ENCODE measurements around the gene DUOXA1. TPM values are rescaled to one million over a fixed set of nuclear protein-coding genes. Genes with fewer than 3 reads are reported as not detected.

DUOXA1 gene, protein sequence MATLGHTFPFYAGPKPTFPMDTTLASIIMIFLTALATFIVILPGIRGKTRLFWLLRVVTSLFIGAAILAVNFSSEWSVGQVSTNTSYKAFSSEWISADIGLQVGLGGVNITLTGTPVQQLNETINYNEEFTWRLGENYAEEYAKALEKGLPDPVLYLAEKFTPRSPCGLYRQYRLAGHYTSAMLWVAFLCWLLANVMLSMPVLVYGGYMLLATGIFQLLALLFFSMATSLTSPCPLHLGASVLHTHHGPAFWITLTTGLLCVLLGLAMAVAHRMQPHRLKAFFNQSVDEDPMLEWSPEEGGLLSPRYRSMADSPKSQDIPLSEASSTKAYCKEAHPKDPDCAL
- total RNA-seq (2012; rRNA removed), result not detected in 2 replicates

DNA sequence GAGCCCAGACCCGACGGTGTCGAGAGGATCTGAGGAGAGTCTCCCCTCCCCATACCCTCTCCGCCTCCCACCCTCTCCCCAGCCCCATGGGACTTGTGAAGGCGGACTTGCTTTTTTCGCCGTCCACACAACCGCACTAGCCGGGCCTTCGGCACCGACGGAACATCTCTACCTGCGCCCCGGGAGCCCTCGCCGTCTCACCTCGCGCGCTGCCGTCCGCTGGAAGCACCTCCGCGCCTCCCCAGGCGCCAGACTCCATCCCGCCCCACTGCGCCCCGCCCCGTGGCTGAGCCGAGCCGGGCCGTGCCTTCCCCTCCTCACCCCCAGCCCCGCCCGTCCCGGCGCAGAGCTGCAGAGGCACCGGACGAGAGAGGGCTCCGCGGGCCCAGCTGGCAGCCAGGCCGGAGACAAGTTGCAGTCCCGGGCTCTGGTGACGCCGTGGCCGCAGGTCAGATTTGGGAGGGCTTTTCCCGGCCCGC lies at the start of gene DUOXA1, which contains the start of gene DUOX1:
TSS of gene DUOXA1 (minus strand) at position 229 of the 479 bp plus-strand sequence. CDS start 6,865 bp downstream, outside the sequence.
TSS of gene DUOX1 (plus strand) at position 344 of the 479 bp plus-strand sequence. CDS start 1,973 bp downstream, outside the sequence.
- no peaks in the 10 kb centered on the region for H3K36me3 ChIP-seq (ENCODE audit: insufficient read depth, low read length)
- no peaks in the 10 kb centered on the region for H3K9me3 ChIP-seq (replicated peaks; ENCODE audit: low read length)
- no peak within 1 kb of the TSS for H3K9ac ChIP-seq (ENCODE audit: low read depth, low read length)
- no peak within 1 kb of the TSS for H3K4me3 ChIP-seq (ENCODE audit: low read length)
- no peaks in the 10 kb centered on the region for H3K4me1 ChIP-seq (ENCODE audit: control insufficient read depth, insufficient read depth, low read length)
- peak within 1 kb of the TSS; percentile 17 for H3K4me2 ChIP-seq (ENCODE audit: low read length)
- H3K27me3 ChIP-seq (ENCODE audit: control insufficient read depth, insufficient read depth, low read length), result peaks cover 93% of the 10 kb centered on the region

DNA sequence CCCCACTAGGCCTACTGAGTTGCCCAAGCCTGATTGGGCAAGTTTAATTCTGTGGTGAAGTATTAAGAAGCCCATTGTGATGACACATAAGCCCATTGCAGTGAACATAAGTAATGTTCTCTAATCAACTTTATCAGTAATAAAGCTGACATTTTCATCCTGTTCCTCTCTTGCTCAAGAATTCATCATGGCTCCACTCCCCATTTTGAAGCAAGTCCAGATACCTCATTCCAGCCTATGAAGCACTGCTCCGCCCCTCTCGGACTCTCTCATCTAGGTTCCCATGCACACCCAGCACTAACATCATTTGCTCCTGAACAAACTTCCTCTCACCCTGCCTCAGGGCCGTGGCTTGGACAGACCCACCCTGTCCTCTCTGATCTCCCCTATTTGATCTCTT lies 47.6 kb upstream of the DUOXA1 start:
- Histone ChIP-seq H3K4me2 (ENCODE audit: low read length) (no peak overlapping the region), H3K9ac (ENCODE audit: low read depth, low read length) (no peak overlapping the region), H3K9me3 (replicated peaks; ENCODE audit: low read length) (no peaks in the 10 kb centered on the region)

DNA sequence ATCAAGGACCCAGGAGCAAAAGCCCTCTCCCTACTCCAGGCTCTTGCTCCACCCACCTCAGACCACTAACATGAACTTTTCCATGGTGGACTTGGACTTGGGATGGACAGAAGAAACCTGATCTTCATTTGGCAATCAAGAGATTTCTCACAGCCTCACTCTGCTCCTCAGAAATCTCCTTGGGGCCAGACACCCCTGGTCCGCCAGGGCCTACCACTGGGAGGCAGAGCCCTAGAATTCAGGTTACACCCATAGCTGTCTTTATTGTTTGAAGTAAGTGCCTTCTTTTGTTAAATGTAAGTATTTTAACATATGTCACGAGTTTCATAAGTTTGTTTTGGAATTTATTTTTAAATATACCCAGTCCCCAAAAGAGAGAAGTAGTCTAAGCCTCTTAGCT lies 44.9 kb upstream of the DUOXA1 start:
- Histone ChIP-seq H3K36me3 (ENCODE audit: insufficient read depth, low read length) (no peaks in the 10 kb centered on the region), H3K9me3 (replicated peaks; ENCODE audit: low read length) (no peaks in the 10 kb centered on the region), H3K4me1 (ENCODE audit: control insufficient read depth, insufficient read depth, low read length) (no peaks in the 10 kb centered on the region), H3K27me3 (ENCODE audit: control insufficient read depth, insufficient read depth, low read length) (no peaks in the 10 kb centered on the region), H3K4me2 (ENCODE audit: low read length) (no peak overlapping the region), H3K9ac (ENCODE audit: low read depth, low read length) (no peak overlapping the region), H3K4me3 (ENCODE audit: low read length) (no peak overlapping the region)

More for the DNA sequence above, 47.6 kb upstream of the DUOXA1 start:
- Histone ChIP-seq H3K4me1 (ENCODE audit: control insufficient read depth, insufficient read depth, low read length) (peaks cover 9% of the 10 kb centered on the region), H3K36me3 (ENCODE audit: insufficient read depth, low read length) (no peaks in the 10 kb centered on the region), H3K4me3 (ENCODE audit: low read length) (no peak overlapping the region), H3K27me3 (ENCODE audit: control insufficient read depth, insufficient read depth, low read length) (no peaks in the 10 kb centered on the region)

DNA sequence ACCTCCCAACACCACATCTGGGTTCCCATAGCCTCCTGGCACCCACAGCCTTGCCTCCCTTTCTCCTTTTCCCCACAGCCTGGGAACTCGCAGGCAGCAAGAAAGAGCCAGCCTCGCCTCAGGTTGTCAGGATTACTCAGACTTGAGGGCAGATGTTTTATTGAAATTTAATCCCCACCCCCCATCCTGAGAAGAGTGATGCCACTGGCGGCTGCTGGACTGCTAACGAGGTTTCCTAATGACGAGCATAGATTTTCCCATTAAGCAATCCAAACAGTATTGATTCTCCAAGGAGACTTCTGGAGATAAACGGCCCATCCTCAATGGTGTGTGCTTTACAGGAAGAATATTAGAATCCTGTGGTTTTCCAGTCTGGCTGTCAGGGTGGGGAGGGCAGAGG lies 44.4 kb upstream of the DUOXA1 start:
- H3K9ac ChIP-seq (ENCODE audit: low read depth, low read length), result no peak overlapping the region
- no peaks in the 10 kb centered on the region for H3K4me1 ChIP-seq (ENCODE audit: control insufficient read depth, insufficient read depth, low read length)
- H3K4me3 ChIP-seq (ENCODE audit: low read length), result no peak overlapping the region
- no peaks in the 10 kb centered on the region for H3K27me3 ChIP-seq (ENCODE audit: control insufficient read depth, insufficient read depth, low read length)
- no peaks in the 10 kb centered on the region for H3K9me3 ChIP-seq (replicated peaks; ENCODE audit: low read length)
- no peak overlapping the region for H3K4me2 ChIP-seq (ENCODE audit: low read length)
- H3K36me3 ChIP-seq (ENCODE audit: insufficient read depth, low read length), result no peaks in the 10 kb centered on the region

DNA sequence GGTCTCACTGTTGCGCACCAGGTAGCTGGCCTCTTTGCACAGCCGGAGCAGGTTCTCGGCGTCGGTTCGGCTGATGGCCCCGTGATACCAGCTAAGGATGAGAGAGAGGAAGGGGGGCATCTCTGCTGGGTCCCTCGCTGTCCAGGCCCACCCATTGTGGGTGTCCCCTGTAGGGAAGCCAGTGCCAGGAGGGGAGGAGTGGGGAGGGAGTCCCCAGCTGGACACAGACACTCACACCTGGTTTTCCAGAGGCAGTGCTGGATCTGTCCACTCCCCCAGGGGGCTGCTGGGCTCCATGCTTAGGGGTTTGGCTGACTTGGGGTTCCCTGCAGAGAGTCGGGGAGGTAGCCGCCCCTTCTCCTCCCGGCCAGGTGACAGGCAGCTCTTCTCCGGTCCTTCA lies 42.2 kb upstream of the DUOXA1 start:
- Histone ChIP-seq H3K9ac (ENCODE audit: low read depth, low read length) (no peak overlapping the region), H3K36me3 (ENCODE audit: insufficient read depth, low read length) (no peaks in the 10 kb centered on the region), H3K4me1 (ENCODE audit: control insufficient read depth, insufficient read depth, low read length) (peaks cover 3% of the 10 kb centered on the region), H3K4me3 (ENCODE audit: low read length) (no peak overlapping the region), H3K4me2 (ENCODE audit: low read length) (no peak overlapping the region), H3K9me3 (replicated peaks; ENCODE audit: low read length) (no peaks in the 10 kb centered on the region), H3K27me3 (ENCODE audit: control insufficient read depth, insufficient read depth, low read length) (no peaks in the 10 kb centered on the region)

DNA sequence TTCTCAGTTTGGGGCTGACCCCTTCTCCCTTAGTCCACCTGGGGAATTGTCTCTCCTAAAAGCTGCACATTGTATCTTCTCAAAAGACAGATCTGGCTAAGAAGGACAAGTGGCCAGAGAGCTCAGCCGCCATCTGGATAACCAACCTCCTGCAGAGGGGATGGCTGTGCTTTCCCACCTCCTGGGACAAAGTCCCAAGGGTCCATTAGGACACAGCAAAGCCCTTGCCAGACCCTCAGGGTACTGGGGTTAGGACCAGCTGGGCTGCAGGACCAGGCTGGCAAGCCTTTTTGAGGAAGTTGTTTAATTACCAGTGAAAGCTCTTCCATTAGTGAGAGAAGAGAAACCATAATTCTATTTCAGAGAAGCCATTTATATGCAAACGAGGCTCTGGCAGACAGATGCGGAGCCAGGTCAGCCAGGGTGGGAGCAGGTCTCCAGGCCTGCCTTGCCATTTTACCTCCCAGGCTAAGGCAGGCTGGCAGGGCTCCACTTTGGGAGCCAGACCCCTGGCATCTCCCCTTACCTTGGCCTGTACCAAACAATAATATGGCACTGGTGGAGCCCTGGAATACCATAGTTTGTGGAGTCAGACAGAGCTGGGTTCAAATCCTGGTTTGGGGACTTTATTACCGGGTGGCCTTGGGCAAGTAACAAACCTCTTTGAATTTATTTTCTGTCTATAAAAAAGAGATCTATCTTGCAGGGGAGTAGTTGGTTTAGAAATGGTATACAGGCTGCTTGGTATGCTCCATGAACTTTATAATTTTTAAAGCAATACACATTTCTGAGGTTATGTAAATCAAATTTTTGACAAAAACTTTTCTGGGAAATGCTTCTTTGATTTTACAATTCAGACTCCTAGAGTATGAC lies 40.2 kb upstream of the DUOXA1 start:
- Histone ChIP-seq H3K27me3 (ENCODE audit: control insufficient read depth, insufficient read depth, low read length) (no peaks in the 10 kb centered on the region), H3K36me3 (ENCODE audit: insufficient read depth, low read length) (no peaks in the 10 kb centered on the region), H3K4me1 (ENCODE audit: control insufficient read depth, insufficient read depth, low read length) (peaks cover 9% of the 10 kb centered on the region), H3K4me3 (ENCODE audit: low read length) (no peak overlapping the region), H3K4me2 (ENCODE audit: low read length) (no peak overlapping the region), H3K9ac (ENCODE audit: low read depth, low read length) (no peak overlapping the region), H3K9me3 (replicated peaks; ENCODE audit: low read length) (no peaks in the 10 kb centered on the region)

DNA sequence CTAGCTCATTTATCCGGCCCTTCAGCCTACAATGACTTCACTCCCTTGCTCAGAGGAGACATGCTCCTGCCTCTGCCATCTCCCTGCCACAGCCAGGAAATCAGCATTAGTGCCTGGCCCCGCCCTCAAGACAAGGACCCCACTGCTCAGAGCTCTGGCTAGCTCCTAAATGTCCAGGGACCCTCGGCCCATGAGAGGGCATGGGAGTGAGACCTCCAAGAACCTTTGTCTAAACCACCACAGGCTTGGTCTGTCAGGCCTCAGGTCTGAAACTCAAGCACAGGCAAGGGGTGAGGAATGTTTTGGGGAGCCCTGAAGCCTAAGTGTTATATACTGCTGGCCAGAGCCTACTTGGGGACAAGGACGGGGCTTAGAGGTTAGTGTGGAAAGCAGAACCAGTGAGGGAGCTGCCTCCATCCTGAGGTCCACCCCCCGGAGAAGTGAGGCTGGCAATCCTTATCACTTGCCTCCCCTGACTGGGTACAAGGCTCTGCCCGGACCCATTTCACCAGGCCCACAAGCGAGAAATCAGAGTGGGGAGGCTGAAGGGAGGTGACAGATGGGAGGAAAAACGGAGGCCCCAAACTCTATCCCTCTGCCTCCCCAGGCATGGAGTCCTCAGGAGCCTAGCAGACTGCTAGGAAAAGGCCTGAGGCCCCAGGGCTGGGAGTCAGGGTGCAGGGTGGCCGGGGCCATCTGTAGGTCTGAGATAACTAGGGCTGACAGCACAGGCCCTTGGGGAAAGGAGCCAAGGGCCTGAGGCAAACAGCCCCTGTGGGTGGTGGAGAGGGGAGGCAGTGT lies 39.3 kb upstream of the DUOXA1 start:
- no peak overlapping the region for H3K4me2 ChIP-seq (ENCODE audit: low read length)

DNA sequence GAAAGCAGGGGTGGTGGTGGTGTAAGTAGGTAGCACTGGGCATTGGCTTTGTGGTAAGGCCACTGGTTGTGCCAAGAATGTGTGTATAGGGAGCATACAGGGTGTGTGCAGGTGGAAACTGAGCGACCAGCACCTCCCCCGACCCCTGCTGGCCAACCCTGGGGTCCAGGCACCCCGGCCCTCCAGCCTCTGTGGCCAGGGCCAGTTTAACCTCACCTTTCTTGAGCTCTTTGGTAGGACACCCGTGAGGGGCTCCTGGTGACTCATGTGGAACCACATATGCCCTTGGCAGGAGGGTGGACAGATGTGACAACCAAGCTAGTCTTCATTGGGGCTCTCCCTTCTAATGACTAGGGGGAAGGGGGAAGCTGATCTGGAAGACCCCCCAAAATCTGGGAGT lies 38.6 kb upstream of the DUOXA1 start:
- no peak overlapping the region for H3K4me3 ChIP-seq (ENCODE audit: low read length)
- H3K9ac ChIP-seq (ENCODE audit: low read depth, low read length), result no peak overlapping the region
- H3K27me3 ChIP-seq (ENCODE audit: control insufficient read depth, insufficient read depth, low read length), result no peaks in the 10 kb centered on the region
- peaks cover 12% of the 10 kb centered on the region for H3K4me1 ChIP-seq (ENCODE audit: control insufficient read depth, insufficient read depth, low read length)
- no peak overlapping the region for H3K4me2 ChIP-seq (ENCODE audit: low read length)
- H3K9me3 ChIP-seq (replicated peaks; ENCODE audit: low read length), result no peaks in the 10 kb centered on the region
- H3K36me3 ChIP-seq (ENCODE audit: insufficient read depth, low read length), result no peaks in the 10 kb centered on the region

More for the DNA sequence above, 39.3 kb upstream of the DUOXA1 start:
- no peak overlapping the region for H3K9ac ChIP-seq (ENCODE audit: low read depth, low read length)
- no peak overlapping the region for H3K4me3 ChIP-seq (ENCODE audit: low read length)
- H3K36me3 ChIP-seq (ENCODE audit: insufficient read depth, low read length), result no peaks in the 10 kb centered on the region
- H3K9me3 ChIP-seq (replicated peaks; ENCODE audit: low read length), result no peaks in the 10 kb centered on the region
- H3K27me3 ChIP-seq (ENCODE audit: control insufficient read depth, insufficient read depth, low read length), result no peaks in the 10 kb centered on the region
- peaks cover 9% of the 10 kb centered on the region for H3K4me1 ChIP-seq (ENCODE audit: control insufficient read depth, insufficient read depth, low read length)

DNA sequence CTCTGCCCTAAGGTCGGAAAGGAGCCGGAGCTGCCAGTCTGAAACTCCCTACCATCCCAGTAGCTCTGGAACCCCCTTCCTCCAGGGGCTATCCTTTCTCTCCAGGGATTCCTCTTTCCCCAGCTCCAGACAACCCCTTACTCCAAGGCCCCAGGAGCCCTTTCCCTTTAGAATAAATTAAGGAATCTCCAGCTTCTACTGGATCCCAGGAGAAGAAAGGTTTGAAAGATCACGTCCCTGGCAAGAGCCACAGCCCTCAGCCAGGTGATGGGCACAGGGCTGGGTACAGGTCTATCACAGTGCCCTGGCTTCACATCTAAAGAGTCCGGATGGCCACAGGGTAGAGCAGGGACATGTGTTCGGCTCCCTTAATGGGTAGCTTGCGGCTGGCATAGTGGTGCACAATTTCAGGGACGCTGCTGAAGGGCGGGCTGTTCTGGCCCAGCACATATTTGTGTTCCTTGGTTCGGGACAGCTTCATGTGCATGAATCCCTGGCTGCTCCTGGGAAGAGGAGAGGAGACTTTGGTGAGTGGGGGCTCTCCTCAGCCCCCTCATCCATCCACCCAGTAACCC lies 38.0 kb upstream of the DUOXA1 start:
- H3K27me3 ChIP-seq (ENCODE audit: control insufficient read depth, insufficient read depth, low read length), result no peaks in the 10 kb centered on the region

DNA sequence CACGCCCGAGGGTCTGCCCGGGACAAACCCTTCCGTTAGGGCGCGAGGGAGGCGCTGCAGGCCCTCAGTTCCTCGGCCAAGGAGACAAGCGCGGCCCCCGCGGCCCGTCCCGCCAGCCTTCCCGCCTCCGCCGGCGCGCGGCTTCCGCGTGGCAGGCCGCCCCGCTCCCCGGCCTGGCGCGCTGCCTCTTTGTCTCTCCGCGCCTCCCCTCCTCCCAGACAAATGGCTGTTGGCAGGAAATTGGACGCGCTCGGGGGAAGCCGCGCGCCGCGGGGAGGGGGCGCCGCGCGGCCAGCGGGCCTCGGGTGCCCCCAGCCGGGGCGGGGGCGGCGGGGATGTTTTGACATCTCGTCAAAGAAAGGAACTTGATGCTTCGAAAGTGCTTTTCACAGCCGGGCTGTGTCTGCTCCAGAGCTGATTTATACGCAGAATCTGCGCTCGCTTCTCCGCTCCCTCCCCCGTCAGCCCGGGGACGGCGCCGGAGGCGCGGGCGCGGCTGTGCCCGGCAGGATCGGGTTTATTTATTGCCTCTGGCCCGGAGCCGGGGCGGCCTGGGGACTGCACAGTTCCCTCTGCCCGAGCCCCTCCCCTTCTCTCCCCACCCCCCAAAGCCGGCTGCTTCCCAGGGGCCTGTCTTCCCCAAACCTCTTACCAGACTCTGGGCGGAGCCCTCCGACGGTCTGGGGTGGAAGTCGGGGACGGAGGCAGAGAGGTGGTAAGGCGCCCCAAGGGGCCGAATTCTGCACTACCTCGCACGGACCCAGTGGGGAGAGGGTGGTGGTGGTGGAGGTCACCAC lies 37.4 kb upstream of the DUOXA1 start:
- Histone ChIP-seq H3K36me3 (ENCODE audit: insufficient read depth, low read length) (no peaks in the 10 kb centered on the region), H3K4me2 (ENCODE audit: low read length) (peak overlapping the region; percentile 93), H3K4me3 (ENCODE audit: low read length) (peak overlapping the region; percentile 78), H3K27me3 (ENCODE audit: control insufficient read depth, insufficient read depth, low read length) (no peaks in the 10 kb centered on the region), H3K4me1 (ENCODE audit: control insufficient read depth, insufficient read depth, low read length) (peaks cover 23% of the 10 kb centered on the region), H3K9ac (ENCODE audit: low read depth, low read length) (peak overlapping the region; percentile 98), H3K9me3 (replicated peaks; ENCODE audit: low read length) (no peaks in the 10 kb centered on the region)

More for the DNA sequence above, 38.0 kb upstream of the DUOXA1 start:
- H3K36me3 ChIP-seq (ENCODE audit: insufficient read depth, low read length), result no peaks in the 10 kb centered on the region
- H3K4me3 ChIP-seq (ENCODE audit: low read length), result peak overlapping the region; percentile 78
- H3K9me3 ChIP-seq (replicated peaks; ENCODE audit: low read length), result no peaks in the 10 kb centered on the region
- peak overlapping the region; percentile 98 for H3K9ac ChIP-seq (ENCODE audit: low read depth, low read length)
- H3K4me2 ChIP-seq (ENCODE audit: low read length), result peak overlapping the region; percentile 93
- H3K4me1 ChIP-seq (ENCODE audit: control insufficient read depth, insufficient read depth, low read length), result peaks cover 17% of the 10 kb centered on the region
